GM18867 (cell line): Measurements from ENCODE around the gene FSCN2.

ENCODE experiments used
- ATAC-seq: cut with Tn5 transposase; IDR thresholded peaks from one replicate; pipeline ENCODE4 v1.9.1; 2021; ENCODE audit warnings: mild to moderate bottlenecking, moderate library complexity; ENCODE audit not compliant: unreplicated experiment

The FSCN2 gene

GRCh38 chr17:81527591-81528383 lies at the start of gene FSCN2:
FSCN2 (plus strand) TSS chr17:81528377; CDS start chr17:81528532, 155 bp downstream.
- no peak for ATAC-seq

GRCh38 chr17:81479175-81480071 lies 48.8 kb upstream of the FSCN2 start:
- no peak for ATAC-seq

GRCh38 chr17:81480140-81481072 lies 47.8 kb upstream of the FSCN2 start:
- no peak for ATAC-seq

- no peak for ATAC-seq
Measured at GRCh38 chr17:81481073-81481799, 46.9 kb upstream of the FSCN2 start.

GRCh38 chr17:81481815-81482505 lies 46.2 kb upstream of the FSCN2 start:
- ATAC-seq, result no peak

GRCh38 chr17:81482673-81483072 lies 45.5 kb upstream of the FSCN2 start:
- ATAC-seq, result no peak

GRCh38 chr17:81483085-81483861 lies 44.9 kb upstream of the FSCN2 start:
- ATAC-seq, result no peak

- no peak for ATAC-seq
Measured at GRCh38 chr17:81483862-81484194, 44.3 kb upstream of the FSCN2 start.

GRCh38 chr17:81484195-81484979 lies 43.8 kb upstream of the FSCN2 start:
- no peak for ATAC-seq

- ATAC-seq, result no peak
Measured at GRCh38 chr17:81486199-81486810, 41.9 kb upstream of the FSCN2 start.

- no peak for ATAC-seq
Measured at GRCh38 chr17:81487089-81487486, 41.1 kb upstream of the FSCN2 start.

GRCh38 chr17:81487487-81488275 lies 40.5 kb upstream of the FSCN2 start:
- no peak for ATAC-seq

GRCh38 chr17:81488276-81488860 lies 39.8 kb upstream of the FSCN2 start:
- ATAC-seq, result no peak

- ATAC-seq, result no peak
Measured at GRCh38 chr17:81489012-81489997, 38.9 kb upstream of the FSCN2 start.
